Nephron (organoid): Measurements from ENCODE around the gene BNIP5.
A peak's percentile ranks its signal among the peaks of the same experiment; 100 is the strongest.

ENCODE experiments used
- H3K27ac Mint-ChIP-seq, 3 experiments: 2 replicates each; pipeline ENCODE4 v1.8.0; 2020; ENCODE audit warnings: mixed read lengths in 3 of 3, mild to moderate bottlenecking in 2 of 3, moderate library complexity in 1 of 3
- H3K27me3 Mint-ChIP-seq: 2 replicates; pipeline ENCODE4 v1.8.0; 2021; ENCODE audit warnings: low read depth, mild to moderate bottlenecking, moderate library complexity, mixed read lengths
- H3K36me3 Mint-ChIP-seq: 2 replicates; pipeline ENCODE4 v1.8.0; 2020; ENCODE audit warnings: low read depth, mixed read lengths
- H3K4me1 Mint-ChIP-seq: 2 replicates; pipeline ENCODE4 v1.8.0; 2020; ENCODE audit warnings: mixed read lengths
- H3K4me3 Mint-ChIP-seq, 3 experiments: 2 replicates each; pipeline ENCODE4 v1.8.0; 2020; ENCODE audit warnings: mild to moderate bottlenecking in 3 of 3, mixed read lengths in 3 of 3, moderate library complexity in 2 of 3
- H3K9me3 Mint-ChIP-seq: 2 replicates; pipeline ENCODE4 v1.8.0; 2020; ENCODE audit warnings: mixed read lengths
- TF ChIP-seq, protein P1 (sequence below), 3 experiments: fragments of 200-600 bp; sonication (generic); IDR thresholded peaks; one replicate each; pipeline ENCODE4 v1.5.0; 2021; ENCODE audit warnings: antibody characterized with exemption in 3 of 3; ENCODE audit not compliant: unreplicated experiment in 3 of 3

Gene BNIP5

DNA sequence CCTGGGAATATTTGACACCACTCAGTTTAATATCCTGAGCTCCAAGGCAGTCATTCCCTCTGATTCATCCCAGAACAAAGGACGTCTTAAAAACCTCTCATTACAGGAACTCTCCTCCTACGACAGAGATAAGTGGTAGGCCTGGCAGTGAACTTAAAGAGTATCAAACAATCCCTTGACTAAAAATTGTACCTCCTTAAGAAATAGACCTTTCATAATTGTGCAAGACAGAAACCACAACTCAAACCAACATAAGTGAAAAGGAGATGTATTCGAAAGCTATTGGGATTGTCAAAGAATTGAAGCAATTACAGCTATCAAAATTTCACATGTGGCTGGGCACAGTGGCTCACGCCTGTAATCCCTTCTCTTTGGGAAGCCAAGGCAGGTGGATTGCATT lies 19.1 kb upstream of the BNIP5 start:
- Mint-ChIP-seq H3K4me3 (no peak overlapping the region), H3K9me3 (peaks cover 7% of the 10 kb centered on the region), H3K27me3 (peaks cover 14% of the 10 kb centered on the region), H3K36me3 (peaks cover 4% of the 10 kb centered on the region), H3K4me1 (peaks cover 51% of the 10 kb centered on the region), H3K27ac (no peak overlapping the region)
- TF ChIP-seq, protein P1, sequence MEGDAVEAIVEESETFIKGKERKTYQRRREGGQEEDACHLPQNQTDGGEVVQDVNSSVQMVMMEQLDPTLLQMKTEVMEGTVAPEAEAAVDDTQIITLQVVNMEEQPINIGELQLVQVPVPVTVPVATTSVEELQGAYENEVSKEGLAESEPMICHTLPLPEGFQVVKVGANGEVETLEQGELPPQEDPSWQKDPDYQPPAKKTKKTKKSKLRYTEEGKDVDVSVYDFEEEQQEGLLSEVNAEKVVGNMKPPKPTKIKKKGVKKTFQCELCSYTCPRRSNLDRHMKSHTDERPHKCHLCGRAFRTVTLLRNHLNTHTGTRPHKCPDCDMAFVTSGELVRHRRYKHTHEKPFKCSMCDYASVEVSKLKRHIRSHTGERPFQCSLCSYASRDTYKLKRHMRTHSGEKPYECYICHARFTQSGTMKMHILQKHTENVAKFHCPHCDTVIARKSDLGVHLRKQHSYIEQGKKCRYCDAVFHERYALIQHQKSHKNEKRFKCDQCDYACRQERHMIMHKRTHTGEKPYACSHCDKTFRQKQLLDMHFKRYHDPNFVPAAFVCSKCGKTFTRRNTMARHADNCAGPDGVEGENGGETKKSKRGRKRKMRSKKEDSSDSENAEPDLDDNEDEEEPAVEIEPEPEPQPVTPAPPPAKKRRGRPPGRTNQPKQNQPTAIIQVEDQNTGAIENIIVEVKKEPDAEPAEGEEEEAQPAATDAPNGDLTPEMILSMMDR (IDR thresholded peaks at IDR 0.05; ENCODE audit: unreplicated experiment in 3 of 3), result no peak

DNA sequence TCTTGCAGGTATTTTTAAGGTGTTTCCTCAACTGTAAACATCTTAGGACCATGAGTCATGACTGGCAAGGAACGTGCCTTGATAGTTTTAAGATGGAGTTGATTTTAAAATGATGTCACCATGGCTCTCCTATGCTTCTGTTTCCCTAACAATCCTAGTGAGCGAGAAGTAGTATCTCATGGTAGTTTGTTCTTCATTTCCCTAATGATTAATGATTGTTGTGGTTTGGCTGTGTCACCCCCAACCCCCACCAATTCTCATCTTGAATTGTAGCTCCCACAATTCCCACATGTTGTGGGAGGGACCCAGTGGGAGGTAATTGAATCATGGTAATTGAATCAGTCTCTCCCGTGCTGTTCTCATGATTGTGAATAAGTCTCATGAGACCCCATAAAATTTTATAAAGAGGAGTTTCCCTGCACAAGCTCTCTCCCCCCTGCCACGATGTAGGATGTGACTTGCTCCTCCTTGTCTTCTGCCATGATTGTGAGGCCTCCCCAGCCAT lies 16.8 kb upstream of the BNIP5 start:
- Mint-ChIP-seq H3K27me3 (peaks cover 10% of the 10 kb centered on the region), H3K36me3 (peaks cover 4% of the 10 kb centered on the region), H3K4me3 (no peak overlapping the region), H3K4me1 (peaks cover 43% of the 10 kb centered on the region), H3K27ac (peak overlapping the region in 1 of 3 experiments; percentile 31), H3K9me3 (peaks cover 7% of the 10 kb centered on the region)
- TF ChIP-seq, protein P1 (IDR thresholded peaks at IDR 0.05; ENCODE audit: unreplicated experiment in 3 of 3), result no peak

DNA sequence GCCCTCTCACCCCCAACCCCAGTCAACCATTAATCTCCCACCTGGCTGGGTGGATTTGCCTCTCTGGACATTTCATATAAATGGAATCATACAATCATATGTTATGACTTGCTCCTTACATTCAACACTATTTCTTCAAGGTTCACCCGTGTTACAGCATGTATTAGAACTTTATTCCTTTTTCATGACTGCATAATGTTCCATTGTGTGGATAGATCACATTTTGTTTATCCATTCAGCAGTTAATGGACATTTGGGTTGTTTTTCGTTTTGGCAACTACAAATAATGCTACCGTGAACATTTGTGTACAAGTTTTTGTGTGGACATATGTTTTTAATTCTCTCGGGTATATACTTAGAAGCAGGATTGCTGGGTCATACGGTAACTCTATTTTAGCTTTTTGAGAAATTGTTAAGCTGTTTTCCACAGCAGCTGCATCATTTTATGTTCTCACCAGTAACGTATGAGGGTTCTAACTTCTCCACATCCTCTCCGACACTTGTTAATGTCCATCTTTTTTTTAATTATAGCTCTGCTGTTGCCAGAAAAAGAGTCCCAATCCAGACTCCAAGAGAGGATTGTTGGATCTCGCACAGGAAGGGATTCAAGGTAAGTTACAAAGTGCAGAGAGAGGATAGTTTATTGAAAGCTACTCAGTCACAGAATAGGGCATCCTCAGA lies 15.9 kb upstream of the BNIP5 start:
- Mint-ChIP-seq H3K9me3 (peaks cover 7% of the 10 kb centered on the region), H3K27me3 (peaks cover 6% of the 10 kb centered on the region)
- TF ChIP-seq, protein P1 (IDR thresholded peaks at IDR 0.05; ENCODE audit: unreplicated experiment in 3 of 3), result no peak

DNA sequence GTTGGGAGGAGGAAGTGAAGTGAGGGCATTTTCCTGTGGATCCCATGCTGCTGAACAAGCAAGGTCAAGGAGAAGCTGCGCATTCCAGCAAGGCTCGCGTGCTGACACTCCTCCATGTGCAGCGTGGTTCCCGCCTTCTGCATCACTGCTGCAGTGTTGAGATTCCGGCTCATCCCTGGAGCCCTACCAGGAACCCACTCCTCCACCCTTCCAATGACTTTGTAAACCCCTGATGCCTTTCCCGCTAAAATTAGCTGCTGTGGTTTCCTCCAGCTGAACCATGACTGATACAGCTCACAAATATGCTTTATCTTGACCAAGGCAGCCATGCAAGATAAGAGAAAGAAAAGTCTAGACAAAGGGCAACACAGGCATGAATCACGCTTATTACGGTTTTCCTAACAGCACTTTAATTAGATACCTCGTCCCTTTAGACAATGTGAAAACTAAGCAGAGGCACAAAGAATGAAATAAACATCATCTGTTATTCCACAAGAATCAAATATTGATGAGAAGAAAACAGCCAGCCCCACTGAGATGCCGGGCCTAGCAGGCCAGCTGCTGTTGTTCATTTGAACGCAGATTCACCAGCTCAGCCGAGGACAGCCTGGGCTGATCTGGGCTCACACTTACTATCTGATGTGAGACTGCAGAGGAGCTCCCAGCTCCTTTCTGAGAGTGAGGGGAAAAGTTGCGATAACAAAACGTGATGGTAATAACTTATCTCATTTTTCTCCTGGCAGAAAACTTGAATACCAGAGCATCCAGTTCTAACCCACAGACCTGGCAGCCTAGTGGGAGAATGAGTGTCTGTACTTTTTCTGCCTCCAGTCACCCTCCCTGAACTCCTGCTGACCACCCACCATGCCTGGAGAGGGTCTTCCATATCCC lies 14.2 kb upstream of the BNIP5 start:
- Mint-ChIP-seq H3K4me1 (peaks cover 37% of the 10 kb centered on the region), H3K27ac (peak overlapping the region; percentile 55 to 95 (median 88)), H3K27me3 (peaks cover 8% of the 10 kb centered on the region), H3K36me3 (peaks cover 4% of the 10 kb centered on the region), H3K9me3 (peaks cover 7% of the 10 kb centered on the region), H3K4me3 (peak overlapping the region in 1 of 3 experiments; percentile 7)
- TF ChIP-seq, protein P1 (IDR thresholded peaks at IDR 0.05; ENCODE audit: unreplicated experiment in 3 of 3), result no peak

More for the DNA sequence above, 15.9 kb upstream of the BNIP5 start:
- Mint-ChIP-seq H3K4me1 (peaks cover 35% of the 10 kb centered on the region), H3K36me3 (peaks cover 4% of the 10 kb centered on the region), H3K27ac (peak overlapping the region in 1 of 3 experiments; percentile 31), H3K4me3 (no peak overlapping the region)

DNA sequence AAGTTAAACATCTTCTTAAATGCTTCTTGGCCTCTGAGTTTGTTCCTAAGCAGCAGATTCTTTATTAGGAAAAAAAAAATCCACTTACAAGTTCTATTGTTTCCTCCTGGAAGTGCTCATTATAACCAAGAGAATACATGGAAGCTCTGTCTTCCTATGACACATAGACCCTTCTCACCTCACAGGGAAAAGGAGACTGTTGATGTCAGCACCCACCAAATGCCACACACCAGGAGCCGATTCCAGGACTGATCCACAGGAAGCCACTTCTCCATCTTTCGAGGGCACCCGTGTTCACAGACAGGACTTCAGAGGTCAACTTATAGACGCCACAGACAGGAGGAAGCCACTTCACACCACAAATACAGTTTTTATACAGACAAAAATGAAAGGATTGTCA lies 13.4 kb upstream of the BNIP5 start:
- peaks cover 12% of the 10 kb centered on the region for H3K27me3 Mint-ChIP-seq
- no peak overlapping the region for H3K4me3 Mint-ChIP-seq
- TF ChIP-seq, protein P1 (IDR thresholded peaks at IDR 0.05; ENCODE audit: unreplicated experiment in 3 of 3), result no peak
- H3K9me3 Mint-ChIP-seq, result peaks cover 7% of the 10 kb centered on the region
- H3K4me1 Mint-ChIP-seq, result peaks cover 37% of the 10 kb centered on the region
- H3K27ac Mint-ChIP-seq, result peak overlapping the region; percentile 55 to 95 (median 88)
- H3K36me3 Mint-ChIP-seq, result peaks cover 4% of the 10 kb centered on the region
